ENCODE data around the gene LRTM2. TPM values are rescaled to one million over a fixed set of nuclear protein-coding genes. Genes with fewer than 3 reads are reported as not detected.

LRTM2 gene
- total RNA-seq, 2 experiments from 2014 or later: 0.11 TPM; not detected in 1

- no peaks in the 10 kb centered on the region for H3K36me3 ChIP-seq (ENCODE audit: insufficient read depth, low read length)
- H3K4me3 ChIP-seq (ENCODE audit: low read length): no peak overlapping the region
- CTCF ChIA-PET: no interaction called here
- no peaks in the 10 kb centered on the region for H3K36me3 Mint-ChIP-seq (ENCODE audit: low read depth)
- H3K9me3 ChIP-seq (ENCODE audit: control insufficient read depth in 1 of 2, insufficient read depth in 1 of 2, low read length in 2 of 2): peaks cover 0 to 5% of the 10 kb centered on the region in 2 experiments
- no peaks in the 10 kb centered on the region for H3K27me3 ChIP-seq (ENCODE audit: control insufficient read depth in 1 of 2, insufficient read depth in 2 of 2, low read length in 2 of 2)
- no peak for DNase-seq
- POLR2A ChIA-PET: no interaction called here
- TF ChIP-seq CTCF (IDR thresholded peaks at IDR 0.05): no peak
- no peak overlapping the region for H3K27ac ChIP-seq (ENCODE audit: low read depth in 1 of 2, low read length in 2 of 2)
- ATAC-seq (ENCODE audit: poor library complexity): no peak
- no peaks in the 10 kb centered on the region for H3K4me1 Mint-ChIP-seq (ENCODE audit: low read depth)
- peaks cover 9% of the 10 kb centered on the region for H3K27me3 Mint-ChIP-seq
- H3K4me3 Mint-ChIP-seq: no peak overlapping the region
- intact Hi-C loops (cut with DNase I, micrococcal nuclease): no loop called here
- no peak overlapping the region for H3K27ac Mint-ChIP-seq
- no peaks in the 10 kb centered on the region for H3K9me3 Mint-ChIP-seq
- no peaks in the 10 kb centered on the region for H3K4me1 ChIP-seq (ENCODE audit: insufficient read depth, low read length)
These were observed 19.1 kb downstream of the LRTM2 start for GRCh38 chr12:1839464-1839863.

- H3K9me3 Mint-ChIP-seq: no peaks in the 10 kb centered on the region
- no peak overlapping the region for H3K27ac ChIP-seq (ENCODE audit: low read depth in 1 of 2, low read length in 2 of 2)
- no peak overlapping the region for H3K4me3 ChIP-seq (ENCODE audit: low read length)
- no peaks in the 10 kb centered on the region for H3K36me3 Mint-ChIP-seq (ENCODE audit: low read depth)
- POLR2A ChIA-PET: no interaction called here
- H3K36me3 ChIP-seq (ENCODE audit: insufficient read depth, low read length): no peaks in the 10 kb centered on the region
- peaks cover 0 to 5% of the 10 kb centered on the region in 2 experiments for H3K9me3 ChIP-seq (ENCODE audit: control insufficient read depth in 1 of 2, insufficient read depth in 1 of 2, low read length in 2 of 2)
- H3K27me3 ChIP-seq (ENCODE audit: control insufficient read depth in 1 of 2, insufficient read depth in 2 of 2, low read length in 2 of 2): no peaks in the 10 kb centered on the region
- DNase-seq (no peak), ATAC-seq (ENCODE audit: poor library complexity) (no peak)
- intact Hi-C loops (cut with DNase I, micrococcal nuclease): no loop called here
- no peaks in the 10 kb centered on the region for H3K4me1 Mint-ChIP-seq (ENCODE audit: low read depth)
- CTCF ChIA-PET: no interaction called here
- H3K4me3 Mint-ChIP-seq: no peak overlapping the region
- no peak for TF ChIP-seq CTCF (IDR thresholded peaks at IDR 0.05)
- H3K27me3 Mint-ChIP-seq: peaks cover 5% of the 10 kb centered on the region
- no peak overlapping the region for H3K27ac Mint-ChIP-seq
- H3K4me1 ChIP-seq (ENCODE audit: insufficient read depth, low read length): no peaks in the 10 kb centered on the region
These were observed 19.9 kb downstream of the LRTM2 start for GRCh38 chr12:1839956-1840951.

DNA sequence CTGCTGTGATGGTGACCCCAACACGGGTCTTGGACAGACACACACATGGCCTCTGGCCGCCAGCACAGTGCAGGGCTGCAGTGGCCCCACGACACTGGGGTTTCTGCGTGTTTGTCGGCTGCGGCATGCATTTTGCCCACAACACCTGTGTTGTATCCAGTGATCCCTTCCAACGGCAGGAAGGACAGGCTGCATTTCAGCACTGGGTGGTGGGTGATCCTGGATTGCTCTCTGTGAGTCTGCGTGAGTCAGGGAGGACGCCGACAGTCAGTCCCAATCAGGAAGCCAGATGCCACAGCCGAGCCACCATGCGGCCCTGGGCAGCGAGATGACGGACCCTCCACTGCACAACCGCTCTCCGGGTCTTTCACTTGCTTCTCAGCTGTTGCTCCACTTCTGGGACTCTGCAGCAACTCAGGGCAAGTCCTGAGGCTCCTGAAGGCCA, 20.6 kb downstream of the LRTM2 start:
- Histone ChIP-seq H3K4me1 (ENCODE audit: insufficient read depth, low read length) (no peaks in the 10 kb centered on the region), H3K4me3 (ENCODE audit: low read length) (no peak overlapping the region), H3K27ac (ENCODE audit: low read depth in 1 of 2, low read length in 2 of 2) (no peak overlapping the region), H3K27me3 (ENCODE audit: control insufficient read depth in 1 of 2, insufficient read depth in 2 of 2, low read length in 2 of 2) (no peaks in the 10 kb centered on the region), H3K9me3 (ENCODE audit: control insufficient read depth in 1 of 2, insufficient read depth in 1 of 2, low read length in 2 of 2) (peaks cover 0 to 5% of the 10 kb centered on the region in 2 experiments), H3K36me3 (ENCODE audit: insufficient read depth, low read length) (no peaks in the 10 kb centered on the region)
- TF ChIP-seq CTCF (IDR thresholded peaks at IDR 0.05): no peak
- Mint-ChIP-seq H3K9me3 (no peaks in the 10 kb centered on the region), H3K4me3 (no peak overlapping the region), H3K27me3 (peaks cover 4% of the 10 kb centered on the region), H3K36me3 (ENCODE audit: low read depth) (no peaks in the 10 kb centered on the region), H3K27ac (no peak overlapping the region), H3K4me1 (ENCODE audit: low read depth) (no peaks in the 10 kb centered on the region)
- no peak for ATAC-seq (ENCODE audit: poor library complexity)
- POLR2A ChIA-PET: no interaction called here
- no peak for DNase-seq
- intact Hi-C loops (cut with DNase I, micrococcal nuclease): no loop called here
- CTCF ChIA-PET: no interaction called here
